GM23248 (cell line): ENCODE results near the gene SF3B6. TPM values are rescaled to one million over a fixed set of nuclear protein-coding genes. Genes with fewer than 3 reads are reported as not detected.

ENCODE experiments used
- DNase-seq: peaks from one replicate; pipeline ENCODE4 v3.0.0-alpha.2; 2015
- H2AFZ ChIP-seq: fragments of 200-600 bp; sonication (generic); 2 replicates; pipeline ENCODE4 v1.6.1; 2016; ENCODE audit warnings: antibody characterized with exemption
- H3F3A ChIP-seq: fragments of 200-600 bp; sonication (generic); 2 replicates; pipeline ENCODE4 v1.6.1; 2016; ENCODE audit warnings: mild to moderate bottlenecking, antibody characterized with exemption, mixed run types; ENCODE audit not compliant: insufficient read depth
- H3K27ac ChIP-seq: fragments of 200-600 bp; sonication (generic); 2 replicates; pipeline ENCODE4 v1.5.1; 2016; ENCODE audit warnings: mild to moderate bottlenecking
- H3K27me3 ChIP-seq: fragments of 200-600 bp; sonication (generic); replicated peaks from 2 replicates; pipeline ENCODE4 v1.6.1; 2016; ENCODE audit warnings: mild to moderate bottlenecking; ENCODE audit not compliant: insufficient read depth
- H3K36me3 ChIP-seq: fragments of 200-600 bp; sonication (generic); 2 replicates; pipeline ENCODE4 v1.6.1; 2016; ENCODE audit warnings: low read depth, mild to moderate bottlenecking
- H3K4me1 ChIP-seq: fragments of 200-600 bp; sonication (generic); 2 replicates; pipeline ENCODE4 v1.6.1; 2016; ENCODE audit warnings: mild to moderate bottlenecking; ENCODE audit not compliant: insufficient read depth
- H3K4me2 ChIP-seq: fragments of 200-600 bp; sonication (generic); one replicate; pipeline ENCODE4 v1.6.1; 2016; ENCODE audit warnings: mild to moderate bottlenecking; ENCODE audit not compliant: unreplicated experiment
- H3K4me3 ChIP-seq: fragments of 200-600 bp; sonication (generic); 2 replicates; pipeline ENCODE4 v1.5.1; 2016; ENCODE audit warnings: mild to moderate bottlenecking
- H3K79me2 ChIP-seq: fragments of 200-600 bp; sonication (generic); 2 replicates; pipeline ENCODE4 v1.6.1; 2016; ENCODE audit warnings: mild to moderate bottlenecking; ENCODE audit not compliant: insufficient read depth
- H3K9ac ChIP-seq: fragments of 200-600 bp; sonication (generic); 2 replicates; pipeline ENCODE4 v1.6.1; 2016; ENCODE audit warnings: mild to moderate bottlenecking
- H3K9me2 ChIP-seq: fragments of 200-600 bp; sonication (generic); 2 replicates; pipeline ENCODE4 v1.6.1; 2016; ENCODE audit warnings: mixed run types, mild to moderate bottlenecking, moderate library complexity; ENCODE audit not compliant: insufficient read depth
- H3K9me3 ChIP-seq: fragments of 200-600 bp; sonication (generic); one replicate; pipeline ENCODE4 v1.6.1; 2017; ENCODE audit warnings: low read depth
- H4K20me1 ChIP-seq: fragments of 200-600 bp; sonication (generic); 2 replicates; pipeline ENCODE4 v1.6.0; 2016; ENCODE audit not compliant: insufficient read depth
- EZH2 ChIP-seq: fragments of 200-600 bp; sonication (generic); IDR thresholded peaks from 2 replicates; pipeline ENCODE4 v1.6.1; 2018; ENCODE audit warnings: antibody characterized with exemption, mild to moderate bottlenecking; ENCODE audit not compliant: insufficient read depth, poor library complexity, severe bottlenecking
- EZH2phosphoT487 ChIP-seq: fragments of 200-600 bp; sonication (generic); IDR thresholded peaks from 2 replicates; pipeline ENCODE4 v1.6.1; 2018; ENCODE audit warnings: antibody characterized with exemption, moderate library complexity, mild to moderate bottlenecking, low read depth; ENCODE audit not compliant: insufficient read depth
- WGBS, 2 experiments: methylation state at CpG; one replicate each; pipeline ENCODE4 v1.1.6; 2015 to 2017; ENCODE audit warnings: low lambda C conversion rate in 2 of 2, low coverage in 1 of 2; ENCODE audit errors: missing lambda C conversion rate in 2 of 2; 5-methylcytosine and 5-hydroxymethylcytosine counted together
- in situ Hi-C: fragments of 300-500 bp; cut with MboI; formaldehyde crosslinking; loops from 2 replicates; pipeline ENCODE4 v1.15.0; 2020
- polyA plus RNA-seq: library from polyadenylated mRNA; unstranded; fragments of >200 nt; fragmentation: Nextera tagmentation; extraction: Ambion mirVana; gene quantifications from 2 replicates; pipeline ENCODE4 v1.2.1, GENCODE V29; 2016
- small RNA-seq: library from RNA; depleted of rRNA; stranded (forward); fragments of <200 nt; gene quantifications from one replicate; pipeline ENCODE3, GENCODE V24; 2014; ENCODE audit warnings: low read depth, low replicate concordance
- total RNA-seq: library from RNA; depleted of rRNA; stranded (reverse); fragments of >200 nt; shearing (Covaris generic); gene quantifications from 2 replicates; pipeline ENCODE4 v1.2.3, GENCODE V29; 2014; rRNA removed

SF3B6 gene
- total and polyA plus RNA-seq, 2 experiments from 2014 or later = 101 to 287 TPM

- no peak for DNase-seq
- in situ Hi-C loops = no loop called here
- no peak overlapping the region for H3K4me3 ChIP-seq
- no peaks in the 10 kb centered on the region for H3K79me2 ChIP-seq
- no peak overlapping the region for H3K27ac ChIP-seq
- H4K20me1 ChIP-seq = no peaks in the 10 kb centered on the region
- H3K9me3 ChIP-seq = no peaks in the 10 kb centered on the region
- WGBS, 2 experiments = 50 to 67% methylated on average over 4 of the region's 4 CpGs
- no peak overlapping the region for H3K9ac ChIP-seq
- H3K36me3 ChIP-seq = no peaks in the 10 kb centered on the region
- H3K27me3 ChIP-seq = no peaks in the 10 kb centered on the region
- TF ChIP-seq EZH2 (no peak), EZH2phosphoT487 (no peak)
- no peak overlapping the region for H3K4me2 ChIP-seq
- no peaks in the 10 kb centered on the region for H3F3A ChIP-seq
- H3K9me2 ChIP-seq = no peaks in the 10 kb centered on the region
- no peak overlapping the region for H2AFZ ChIP-seq
- H3K4me1 ChIP-seq = peaks cover 14% of the 10 kb centered on the region
Observed at GRCh38 chr2:24020244-24020643, 55.9 kb downstream of the SF3B6 start.

- in situ Hi-C loops = no loop called here
- no peaks in the 10 kb centered on the region for H3K36me3 ChIP-seq
- no peaks in the 10 kb centered on the region for H3K27me3 ChIP-seq
- no peaks in the 10 kb centered on the region for H3K79me2 ChIP-seq
- H3K4me2 ChIP-seq = no peak overlapping the region
- peaks cover 19% of the 10 kb centered on the region for H3K4me1 ChIP-seq
- H3K9me3 ChIP-seq = no peaks in the 10 kb centered on the region
- no peak overlapping the region for H3K27ac ChIP-seq
- no peak overlapping the region for H3K9ac ChIP-seq
- H3K4me3 ChIP-seq = no peak overlapping the region
- no peaks in the 10 kb centered on the region for H3F3A ChIP-seq
- H2AFZ ChIP-seq = no peak overlapping the region
- no peak for TF ChIP-seq EZH2
- TF ChIP-seq EZH2phosphoT487 = no peak
- 81 to 86% methylated on average over 5 of the region's 5 CpGs for WGBS, 2 experiments
- no peaks in the 10 kb centered on the region for H4K20me1 ChIP-seq
- no peak for DNase-seq
- H3K9me2 ChIP-seq = no peaks in the 10 kb centered on the region
Observed at GRCh38 chr2:24019729-24020128, 56.4 kb downstream of the SF3B6 start.

- no peak for TF ChIP-seq EZH2phosphoT487
- TF ChIP-seq EZH2 = no peak
- H3K79me2 ChIP-seq = no peaks in the 10 kb centered on the region
- no peaks in the 10 kb centered on the region for H3F3A ChIP-seq
- in situ Hi-C loops = no loop called here
- no peak overlapping the region for H2AFZ ChIP-seq
- DNase-seq = no peak
- 76 to 79% methylated on average over 8 to 9 of the region's 9 CpGs for WGBS, 2 experiments
- H3K4me1 ChIP-seq = peaks cover 15% of the 10 kb centered on the region
- no peak overlapping the region for H3K9ac ChIP-seq
- H3K9me3 ChIP-seq = no peaks in the 10 kb centered on the region
- no peak overlapping the region for H3K4me3 ChIP-seq
- no peaks in the 10 kb centered on the region for H3K27me3 ChIP-seq
- no peaks in the 10 kb centered on the region for H3K36me3 ChIP-seq
- no peaks in the 10 kb centered on the region for H3K9me2 ChIP-seq
- H4K20me1 ChIP-seq = no peaks in the 10 kb centered on the region
- H3K4me2 ChIP-seq = no peak overlapping the region
- no peak overlapping the region for H3K27ac ChIP-seq
Observed at GRCh38 chr2:24018241-24018640, 57.9 kb downstream of the SF3B6 start.

- WGBS, 2 experiments = 82 to 87% methylated on average over 6 to 8 of the region's 8 CpGs
- Histone ChIP-seq H3K4me1 (peaks cover 15% of the 10 kb centered on the region), H3K27me3 (no peaks in the 10 kb centered on the region), H3K27ac (no peak overlapping the region), H3F3A (no peaks in the 10 kb centered on the region), H3K36me3 (no peaks in the 10 kb centered on the region), H3K4me2 (no peak overlapping the region), H2AFZ (no peak overlapping the region), H3K9me2 (no peaks in the 10 kb centered on the region), H3K9ac (no peak overlapping the region), H3K79me2 (no peaks in the 10 kb centered on the region), H4K20me1 (no peaks in the 10 kb centered on the region), H3K4me3 (no peak overlapping the region), H3K9me3 (no peaks in the 10 kb centered on the region)
- in situ Hi-C loops = no loop called here
- no peak for DNase-seq
- TF ChIP-seq EZH2phosphoT487 = no peak
- TF ChIP-seq EZH2 = no peak
Observed at GRCh38 chr2:24017711-24018110, 58.4 kb downstream of the SF3B6 start.

Small RNA genes within 50 kb of the gene (small RNA-seq; reads per million reads assigned to genes)
- not detected for gene RNU6-370P

Other genes with a start within 250 kb of the SF3B6 start
- gene ATAD2B, start 149.2 kb downstream of the SF3B6 start, total RNA-seq = 6.7 and 10.9 TPM in 2 replicates
- gene ATAD2B, start 149.2 kb downstream of the SF3B6 start, polyA plus RNA-seq = 4.1 and 4.8 TPM in 2 replicates
- 11.9 and 17.2 TPM in 2 replicates for gene UBXN2A, start 135.9 kb downstream of the SF3B6 start, total RNA-seq
- 16.3 and 18.0 TPM in 2 replicates for gene UBXN2A, start 135.9 kb downstream of the SF3B6 start, polyA plus RNA-seq
- under 0.01 TPM in 2 replicates for gene MFSD2B, start 66.2 kb downstream of the SF3B6 start, total RNA-seq
- 0.58 TPM in 1 of 2 replicates, not detected in the other for gene MFSD2B, start 66.2 kb downstream of the SF3B6 start, polyA plus RNA-seq
- 6.1 and 7.6 TPM in 2 replicates for gene WDCP, start 28.9 kb downstream of the SF3B6 start, total RNA-seq
- gene WDCP, start 28.9 kb downstream of the SF3B6 start, polyA plus RNA-seq = 3.8 and 4.2 TPM in 2 replicates
- gene FKBP1B, start 26.6 kb downstream of the SF3B6 start, total RNA-seq = 1.0 and 7.5 TPM in 2 replicates
- 7.0 and 8.7 TPM in 2 replicates for gene FKBP1B, start 26.6 kb downstream of the SF3B6 start, polyA plus RNA-seq
- gene TP53I3, start 8.5 kb upstream of the SF3B6 start, total RNA-seq = 74.1 and 76.2 TPM in 2 replicates
- 81.7 and 85.3 TPM in 2 replicates for gene TP53I3, start 8.5 kb upstream of the SF3B6 start, polyA plus RNA-seq
- not detected in 2 replicates for gene PFN4, start 47.0 kb upstream of the SF3B6 start, total RNA-seq
- 0.60 and 0.64 TPM in 2 replicates for gene PFN4, start 47.0 kb upstream of the SF3B6 start, polyA plus RNA-seq
- gene FAM228B, start 47.1 kb upstream of the SF3B6 start, total RNA-seq = 5.8 and 22.4 TPM in 2 replicates
- gene FAM228B, start 47.1 kb upstream of the SF3B6 start, polyA plus RNA-seq = 12.1 and 15.1 TPM in 2 replicates
- gene FAM228A, start 98.7 kb upstream of the SF3B6 start, total RNA-seq = 2.1 TPM in 1 of 2 replicates, not detected in the other
- gene FAM228A, start 98.7 kb upstream of the SF3B6 start, polyA plus RNA-seq = not detected in 2 replicates